M059J (cell line): ENCODE measurements around the gene SIGLEC5. TPM values are rescaled to one million over a fixed set of nuclear protein-coding genes. Genes with fewer than 3 reads are reported as not detected.

Experiments used
- DNase-seq: peaks from one replicate; pipeline ENCODE4 v3.0.0-alpha.2; 2012; ENCODE audit warnings: low read depth
- total RNA-seq: library from RNA; depleted of rRNA; stranded (reverse); fragments of >200 nt; shearing (Covaris generic); gene quantifications from 2 replicates; pipeline ENCODE4 v1.2.3, GENCODE V29; 2014

The SIGLEC5 gene
- total RNA-seq, 1 experiment from 2014 or later: not detected

- no peak for DNase-seq
Observed at GRCh38 chr19:51628153-51628939, 1.9 kb downstream of the SIGLEC5 start.

- no peak for DNase-seq
Observed at GRCh38 chr19:51627491-51628138, 2.6 kb downstream of the SIGLEC5 start.

GRCh38 chr19:51626675-51627074, 3.5 kb downstream of the SIGLEC5 start:
- no peak for DNase-seq

GRCh38 chr19:51621178-51621577, 9.0 kb downstream of the SIGLEC5 start:
- DNase-seq: no peak

- no peak for DNase-seq
Observed at GRCh38 chr19:51615991-51616390, 14.2 kb downstream of the SIGLEC5 start.

- no peak for DNase-seq
Observed at GRCh38 chr19:51614789-51615188, 15.4 kb downstream of the SIGLEC5 start.

GRCh38 chr19:51610576-51610975, 19.6 kb downstream of the SIGLEC5 start:
- no peak for DNase-seq

- peak; percentile 55 for DNase-seq
Observed at GRCh38 chr19:51607920-51608562, 22.2 kb downstream of the SIGLEC5 start.

GRCh38 chr19:51607077-51607476, 23.1 kb downstream of the SIGLEC5 start:
- no peak for DNase-seq

- no peak for DNase-seq
Observed at GRCh38 chr19:51602189-51602854, 27.9 kb downstream of the SIGLEC5 start.

GRCh38 chr19:51600940-51601580, 29.1 kb downstream of the SIGLEC5 start:
- DNase-seq: no peak

- DNase-seq: no peak
Observed at GRCh38 chr19:51599084-51599483, 31.1 kb downstream of the SIGLEC5 start.

- no peak for DNase-seq
Observed at GRCh38 chr19:51598159-51598915, 31.9 kb downstream of the SIGLEC5 start.

- DNase-seq: no peak
Observed at GRCh38 chr19:51595190-51596175, 34.7 kb downstream of the SIGLEC5 start.

- no peak for DNase-seq
Observed at GRCh38 chr19:51594774-51595109, 35.5 kb downstream of the SIGLEC5 start.

- peak; percentile 96 for DNase-seq
Observed at GRCh38 chr19:51593969-51594773, 36.0 kb downstream of the SIGLEC5 start.

- DNase-seq: no peak
Observed at GRCh38 chr19:51593138-51593890, 36.9 kb downstream of the SIGLEC5 start.

- no peak for DNase-seq
Observed at GRCh38 chr19:51592521-51592920, 37.7 kb downstream of the SIGLEC5 start.
